ENCODE data around the gene SNAPC1. TPM values are rescaled to one million over a fixed set of nuclear protein-coding genes. Genes with fewer than 3 reads are reported as not detected.

SNAPC1 gene
- total RNA-seq, 1 experiment from 2014 or later: 8.6 TPM

DNA sequence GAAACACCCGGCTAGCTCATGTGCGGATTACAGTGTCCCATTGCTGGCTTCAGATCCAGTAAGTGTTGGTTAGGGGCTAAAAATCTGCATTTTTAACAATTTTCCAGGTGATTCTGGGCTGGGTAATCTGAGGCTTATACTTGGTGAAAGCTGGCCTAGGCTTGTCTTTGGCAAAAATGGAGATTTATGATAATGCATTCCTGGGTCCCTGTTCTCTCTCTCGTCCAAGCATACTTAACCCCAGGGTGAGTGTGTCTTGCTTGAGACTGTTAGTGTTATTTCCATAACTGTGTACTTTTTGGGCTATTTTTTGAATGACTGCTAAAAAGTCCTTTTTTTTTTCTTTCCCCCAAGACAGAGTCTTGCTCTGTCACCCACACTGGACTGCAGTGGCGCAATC lies 43.2 kb downstream of the SNAPC1 start:
- in situ Hi-C loops (cut with HindIII; ENCODE audit: low pct_unique_long_range_greater_than_20kb, low sequenced_read_pairs) (no loop called here), intact Hi-C loops (cut with micrococcal nuclease; ENCODE audit: unreplicated experiment) (no loop called here)
- ChIA-PET POLR2A (interaction anchor here (0.6 kb wide), 1 partner anchor 1041 kb away, joined by 3 read pairs; no protein-coding TSS in a partner anchor), CTCF (no interaction called here)
- no peaks in the 10 kb centered on the region for H3K9me3 ChIP-seq (ENCODE audit: control insufficient read depth, insufficient read depth, low read depth, low read length)
- no peak overlapping the region for H3K4me3 ChIP-seq (ENCODE audit: low read depth in 2 of 2, low read length in 2 of 2)
- H3K36me3 ChIP-seq (ENCODE audit: control insufficient read depth, insufficient read depth, low read length): no peaks in the 10 kb centered on the region
- ATAC-seq (no peak), DNase-seq (ENCODE audit: low read depth, low spot score) (no peak)
- BruUV-seq (replicated peaks): no TSS peak
- H3K27me3 ChIP-seq (ENCODE audit: control insufficient read depth, insufficient read depth, low read length): no peaks in the 10 kb centered on the region
- TF ChIP-seq TCF7L2 (IDR thresholded peaks at IDR 0.05; ENCODE audit: low read depth, low read length) (no peak), CTCF (IDR thresholded peaks at IDR 0.05) (no peak), SIN3A (IDR thresholded peaks at IDR 0.05; ENCODE audit: borderline replicate concordance, insufficient read depth, low read depth, low read length) (no peak), POLR2AphosphoS5 (IDR thresholded peaks at IDR 0.05; ENCODE audit: low read depth, low read length) (no peak)
- TF ChIP-seq, protein P1, sequence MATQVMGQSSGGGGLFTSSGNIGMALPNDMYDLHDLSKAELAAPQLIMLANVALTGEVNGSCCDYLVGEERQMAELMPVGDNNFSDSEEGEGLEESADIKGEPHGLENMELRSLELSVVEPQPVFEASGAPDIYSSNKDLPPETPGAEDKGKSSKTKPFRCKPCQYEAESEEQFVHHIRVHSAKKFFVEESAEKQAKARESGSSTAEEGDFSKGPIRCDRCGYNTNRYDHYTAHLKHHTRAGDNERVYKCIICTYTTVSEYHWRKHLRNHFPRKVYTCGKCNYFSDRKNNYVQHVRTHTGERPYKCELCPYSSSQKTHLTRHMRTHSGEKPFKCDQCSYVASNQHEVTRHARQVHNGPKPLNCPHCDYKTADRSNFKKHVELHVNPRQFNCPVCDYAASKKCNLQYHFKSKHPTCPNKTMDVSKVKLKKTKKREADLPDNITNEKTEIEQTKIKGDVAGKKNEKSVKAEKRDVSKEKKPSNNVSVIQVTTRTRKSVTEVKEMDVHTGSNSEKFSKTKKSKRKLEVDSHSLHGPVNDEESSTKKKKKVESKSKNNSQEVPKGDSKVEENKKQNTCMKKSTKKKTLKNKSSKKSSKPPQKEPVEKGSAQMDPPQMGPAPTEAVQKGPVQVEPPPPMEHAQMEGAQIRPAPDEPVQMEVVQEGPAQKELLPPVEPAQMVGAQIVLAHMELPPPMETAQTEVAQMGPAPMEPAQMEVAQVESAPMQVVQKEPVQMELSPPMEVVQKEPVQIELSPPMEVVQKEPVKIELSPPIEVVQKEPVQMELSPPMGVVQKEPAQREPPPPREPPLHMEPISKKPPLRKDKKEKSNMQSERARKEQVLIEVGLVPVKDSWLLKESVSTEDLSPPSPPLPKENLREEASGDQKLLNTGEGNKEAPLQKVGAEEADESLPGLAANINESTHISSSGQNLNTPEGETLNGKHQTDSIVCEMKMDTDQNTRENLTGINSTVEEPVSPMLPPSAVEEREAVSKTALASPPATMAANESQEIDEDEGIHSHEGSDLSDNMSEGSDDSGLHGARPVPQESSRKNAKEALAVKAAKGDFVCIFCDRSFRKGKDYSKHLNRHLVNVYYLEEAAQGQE (IDR thresholded peaks at IDR 0.05; ENCODE audit: insufficient read depth in 1 of 2, low read depth in 2 of 2, low read length in 1 of 2): no peak
- no peaks in the 10 kb centered on the region for H3K4me1 ChIP-seq (ENCODE audit: control insufficient read depth, insufficient read depth, low read length)
- H3K27ac ChIP-seq (ENCODE audit: low read length): no peak overlapping the region

DNA sequence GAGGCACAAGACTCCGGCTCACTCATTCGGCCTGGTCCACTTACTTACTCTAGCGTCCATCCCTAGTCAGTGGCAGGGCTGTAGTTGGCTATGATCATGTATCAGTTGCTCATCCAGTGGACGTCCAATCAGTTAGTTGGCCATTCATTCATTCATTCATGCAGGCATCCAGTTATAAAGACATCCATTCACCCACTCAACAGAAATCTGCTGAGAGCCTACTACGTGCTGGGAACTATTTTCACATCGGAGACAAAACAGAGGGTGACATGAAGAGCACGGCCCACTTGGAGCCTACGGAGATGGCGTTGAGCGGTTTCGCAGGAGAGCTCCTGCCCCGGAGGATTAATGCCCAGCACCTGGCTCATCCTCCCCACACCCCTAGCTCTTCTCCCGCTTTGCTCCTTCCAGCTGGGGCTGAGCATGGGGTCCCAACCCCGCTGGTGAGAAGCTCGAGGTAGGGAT lies 49.7 kb downstream of the SNAPC1 start:
- Histone ChIP-seq H3K27me3 (ENCODE audit: control insufficient read depth, insufficient read depth, low read length) (peaks cover 5% of the 10 kb centered on the region), H3K9me3 (ENCODE audit: control insufficient read depth, insufficient read depth, low read depth, low read length) (no peaks in the 10 kb centered on the region), H3K4me1 (ENCODE audit: control insufficient read depth, insufficient read depth, low read length) (no peaks in the 10 kb centered on the region), H3K27ac (ENCODE audit: low read length) (no peak overlapping the region), H3K36me3 (ENCODE audit: control insufficient read depth, insufficient read depth, low read length) (no peaks in the 10 kb centered on the region), H3K4me3 (ENCODE audit: low read depth in 2 of 2, low read length in 2 of 2) (no peak overlapping the region; a peak in 1 of 4 replicates)
- ATAC-seq (no peak), DNase-seq (ENCODE audit: low read depth, low spot score) (no peak)
- ChIA-PET CTCF (interaction anchor here (0.6 kb wide), 1 partner anchor 38 kb away, joined by 3 read pairs; no protein-coding TSS in a partner anchor), POLR2A (no interaction called here)
- intact Hi-C loops (cut with micrococcal nuclease; ENCODE audit: unreplicated experiment): no loop called here
- in situ Hi-C loops (cut with HindIII; ENCODE audit: low pct_unique_long_range_greater_than_20kb, low sequenced_read_pairs): no loop called here
- TF ChIP-seq CTCF (IDR thresholded peaks at IDR 0.05): no peak
- no peak for TF ChIP-seq TCF7L2 (IDR thresholded peaks at IDR 0.05; ENCODE audit: low read depth, low read length)
- no peak for TF ChIP-seq POLR2AphosphoS5 (IDR thresholded peaks at IDR 0.05; ENCODE audit: low read depth, low read length)
- no peak for TF ChIP-seq SIN3A (IDR thresholded peaks at IDR 0.05; ENCODE audit: borderline replicate concordance, insufficient read depth, low read depth, low read length)
- TF ChIP-seq, protein P1 (IDR thresholded peaks at IDR 0.05; ENCODE audit: insufficient read depth in 1 of 2, low read depth in 2 of 2, low read length in 1 of 2): no peak
- no TSS peak for BruUV-seq (replicated peaks)
